ENCODE measurements around the gene CDCP2. TPM values are rescaled to one million over a fixed set of nuclear protein-coding genes. Genes with fewer than 3 reads are reported as not detected.

The CDCP2 gene
- total and polyA plus RNA-seq, 12 donors, result 0.03 to 0.11 TPM; not detected in 10

- ATAC-seq, result no peak
- 82 to 95% methylated on average over 3 of the region's 3 CpGs for WGBS, 2 donors
These were observed 41.2 kb downstream of the CDCP2 start for GRCh38 chr1:54111624-54112023.

GRCh38 chr1:54110996-54111395 is 41.8 kb downstream of the CDCP2 start:
- Histone ChIP-seq H3K27me3 (no peaks in the 10 kb centered on the region), H3K4me1 (peaks cover 0 to 3% (median 0%) of the 10 kb centered on the region in 9 donors), H3K9me3 (no peaks in the 10 kb centered on the region), H3K4me3 (no peak overlapping the region), H3K27ac (no peak overlapping the region), H3K36me3 (no peaks in the 10 kb centered on the region)
- WGBS, 2 donors, result 92 to 94% methylated on average over 10 of the region's 10 CpGs
- intact Hi-C loops (cut with DNase I), result no loop called here
- ATAC-seq, result no peak
- DNase-seq, result no peak
- TF ChIP-seq CTCF (IDR thresholded peaks at IDR 0.05), result no peak

More at GRCh38 chr1:54111624-54112023, 41.2 kb downstream of the CDCP2 start:
- Histone ChIP-seq H3K4me3 (no peak overlapping the region), H3K27me3 (no peaks in the 10 kb centered on the region), H3K36me3 (no peaks in the 10 kb centered on the region), H3K9me3 (no peaks in the 10 kb centered on the region), H3K4me1 (peaks cover 0 to 3% (median 0%) of the 10 kb centered on the region in 9 donors), H3K27ac (no peak overlapping the region)
- no peak for DNase-seq
- intact Hi-C loops (cut with DNase I), result no loop called here
- no peak for TF ChIP-seq CTCF (IDR thresholded peaks at IDR 0.05)

GRCh38 chr1:54109129-54110090 is 43.4 kb downstream of the CDCP2 start:
- intact Hi-C loops (cut with DNase I), result no loop called here
- DNase-seq (no peak), ATAC-seq (peak in 1 of 8 donors; percentile 19)
- Histone ChIP-seq H3K27ac (no peak overlapping the region), H3K27me3 (no peaks in the 10 kb centered on the region), H3K36me3 (peaks cover 0 to 2% (median 0%) of the 10 kb centered on the region in 9 donors), H3K4me1 (peaks cover 0 to 3% (median 0%) of the 10 kb centered on the region in 9 donors), H3K4me3 (no peak overlapping the region), H3K9me3 (no peaks in the 10 kb centered on the region)
- TF ChIP-seq CTCF (IDR thresholded peaks at IDR 0.05), result no peak
- WGBS, 2 donors, result 92% methylated on average over 6 of the region's 6 CpGs

- no peaks in the 10 kb centered on the region for H3K27me3 ChIP-seq
- no peak overlapping the region for H3K4me3 ChIP-seq
- peaks cover 0 to 2% (median 0%) of the 10 kb centered on the region in 9 donors for H3K36me3 ChIP-seq
- peaks cover 0 to 3% (median 0%) of the 10 kb centered on the region in 9 donors for H3K4me1 ChIP-seq
- DNase-seq, result no peak
- intact Hi-C loops (cut with DNase I), result no loop called here
- no peak for ATAC-seq
- WGBS, 2 donors, result 76 to 81% methylated on average over 3 of the region's 3 CpGs
- no peak overlapping the region for H3K27ac ChIP-seq
- no peaks in the 10 kb centered on the region for H3K9me3 ChIP-seq
- TF ChIP-seq CTCF (IDR thresholded peaks at IDR 0.05), result no peak
These were observed 44.6 kb downstream of the CDCP2 start for GRCh38 chr1:54108156-54108555.
